Coronary artery (tissue), 2 donors: ENCODE data around the gene KCMF1.

Experiments
- DNase-seq: peaks from one replicate; pipeline ENCODE4 v3.0.0-alpha.2; 2017; ENCODE audit warnings: low spot score
- H3K27ac ChIP-seq, 2 donors: fragments of 200-600 bp; sonication (generic); one replicate each; pipeline ENCODE4 v1.5.1; 2016 to 2019
- H3K4me3 ChIP-seq: fragments of 200-600 bp; sonication (generic); 2 replicates; pipeline ENCODE4 v1.5.1; 2016; ENCODE audit warnings: mild to moderate bottlenecking, moderate library complexity
- TF ChIP-seq, protein P1 (sequence below): fragments of 200-600 bp; sonication (generic); IDR thresholded peaks from one replicate; pipeline ENCODE4 v1.5.1; 2019; ENCODE audit warnings: antibody characterized with exemption

Gene KCMF1

DNA sequence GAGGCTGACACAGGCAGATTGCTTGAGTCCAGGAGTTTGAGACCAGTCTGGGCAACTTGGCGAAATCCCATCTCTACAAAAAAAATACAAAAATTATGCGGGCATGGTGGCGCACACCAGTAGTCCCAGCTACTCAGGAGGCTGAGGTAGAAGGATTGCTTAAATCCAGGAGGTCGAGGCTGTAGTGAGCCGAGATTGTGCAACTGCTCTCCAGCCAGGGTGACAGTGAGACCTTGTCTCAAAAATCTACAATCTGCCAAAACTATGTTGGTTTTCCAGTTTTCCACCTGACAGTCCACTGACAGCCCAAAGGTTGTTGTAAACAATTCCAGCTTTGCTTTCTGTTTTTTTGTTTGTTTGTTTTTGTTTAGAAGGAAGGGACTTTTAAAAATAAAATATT, 51.3 kb downstream of the KCMF1 start:
- TF ChIP-seq, protein P1, sequence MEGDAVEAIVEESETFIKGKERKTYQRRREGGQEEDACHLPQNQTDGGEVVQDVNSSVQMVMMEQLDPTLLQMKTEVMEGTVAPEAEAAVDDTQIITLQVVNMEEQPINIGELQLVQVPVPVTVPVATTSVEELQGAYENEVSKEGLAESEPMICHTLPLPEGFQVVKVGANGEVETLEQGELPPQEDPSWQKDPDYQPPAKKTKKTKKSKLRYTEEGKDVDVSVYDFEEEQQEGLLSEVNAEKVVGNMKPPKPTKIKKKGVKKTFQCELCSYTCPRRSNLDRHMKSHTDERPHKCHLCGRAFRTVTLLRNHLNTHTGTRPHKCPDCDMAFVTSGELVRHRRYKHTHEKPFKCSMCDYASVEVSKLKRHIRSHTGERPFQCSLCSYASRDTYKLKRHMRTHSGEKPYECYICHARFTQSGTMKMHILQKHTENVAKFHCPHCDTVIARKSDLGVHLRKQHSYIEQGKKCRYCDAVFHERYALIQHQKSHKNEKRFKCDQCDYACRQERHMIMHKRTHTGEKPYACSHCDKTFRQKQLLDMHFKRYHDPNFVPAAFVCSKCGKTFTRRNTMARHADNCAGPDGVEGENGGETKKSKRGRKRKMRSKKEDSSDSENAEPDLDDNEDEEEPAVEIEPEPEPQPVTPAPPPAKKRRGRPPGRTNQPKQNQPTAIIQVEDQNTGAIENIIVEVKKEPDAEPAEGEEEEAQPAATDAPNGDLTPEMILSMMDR, result no peak
- no peak overlapping the region for H3K27ac ChIP-seq
- no peak overlapping the region for H3K4me3 ChIP-seq
- no peak for DNase-seq

DNA sequence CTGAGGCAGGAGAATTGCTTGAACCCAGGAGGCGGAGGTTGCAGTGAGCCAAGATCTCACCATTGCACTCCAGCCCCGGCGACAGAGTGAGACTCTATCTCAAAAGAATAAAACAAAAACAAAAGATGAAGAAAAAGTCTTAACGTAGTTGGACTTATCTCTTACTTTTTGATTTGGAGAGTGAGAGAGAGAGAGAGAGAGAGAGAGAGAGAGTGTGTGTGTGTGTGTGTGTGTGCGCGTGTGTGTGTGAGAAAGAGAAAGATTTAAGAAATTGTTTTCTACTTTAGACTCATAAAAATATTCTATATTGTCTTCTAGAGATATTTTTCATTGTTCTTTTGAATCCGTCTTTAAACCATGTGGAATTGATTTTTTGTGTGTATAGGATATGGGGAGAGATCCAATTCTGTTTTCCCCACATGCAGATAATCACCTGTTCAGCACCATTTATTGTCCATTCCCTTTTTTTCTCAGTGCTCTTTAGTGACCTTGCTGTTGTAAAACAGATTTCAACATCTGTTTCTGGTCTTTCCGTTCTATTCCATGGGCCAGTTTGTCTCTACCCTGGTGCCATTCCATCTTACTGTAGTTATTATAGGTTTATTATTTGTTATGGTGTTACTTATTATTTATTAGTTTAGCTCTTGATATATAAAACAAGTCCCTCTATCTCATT, 53.5 kb downstream of the KCMF1 start:
- TF ChIP-seq, protein P1, result no peak
- no peak overlapping the region for H3K27ac ChIP-seq
- no peak for DNase-seq

DNA sequence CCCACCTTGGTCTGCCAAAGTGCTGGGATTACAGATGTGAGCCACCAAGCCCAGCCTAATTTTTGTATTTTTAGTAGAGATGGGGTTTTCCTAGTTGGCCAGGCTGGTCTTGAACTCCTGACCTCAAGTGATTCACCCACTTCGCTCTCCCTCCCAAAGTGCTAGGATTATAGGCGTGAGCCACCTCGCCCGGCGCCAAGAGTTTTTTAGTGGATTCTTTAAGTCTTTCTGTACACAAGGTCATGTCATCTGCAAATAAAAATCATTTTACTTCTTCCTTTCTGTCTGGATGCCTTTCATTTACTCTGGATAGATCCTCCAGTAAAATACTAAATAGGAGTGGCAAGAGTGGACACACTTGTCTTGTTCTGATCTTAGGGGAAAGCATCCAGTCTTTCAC, 61.7 kb downstream of the KCMF1 start:
- H3K27ac ChIP-seq, result no peak overlapping the region
- TF ChIP-seq, protein P1, result no peak
- no peak overlapping the region for H3K4me3 ChIP-seq
- no peak for DNase-seq

More for the DNA sequence above, 53.5 kb downstream of the KCMF1 start:
- H3K4me3 ChIP-seq, result no peak overlapping the region

DNA sequence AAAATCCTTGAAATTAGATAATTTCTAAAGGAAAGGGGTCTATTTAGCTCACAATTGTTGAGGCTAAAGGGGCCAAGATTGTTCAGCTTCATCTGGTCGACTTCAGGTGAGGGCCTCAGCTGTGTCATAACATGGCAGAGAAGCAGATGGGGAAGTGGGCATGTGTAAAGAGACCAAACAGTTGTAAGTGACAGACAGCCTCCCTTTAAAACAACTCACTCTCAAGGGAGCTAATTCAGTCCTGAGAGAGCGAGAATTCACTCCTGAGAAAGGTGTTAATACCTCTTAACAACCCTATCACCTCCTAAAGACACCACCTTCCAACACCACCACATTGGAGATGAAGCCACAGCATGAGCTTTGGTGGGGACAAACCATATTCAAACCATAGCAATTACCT, 62.4 kb downstream of the KCMF1 start:
- TF ChIP-seq, protein P1, result no peak

DNA sequence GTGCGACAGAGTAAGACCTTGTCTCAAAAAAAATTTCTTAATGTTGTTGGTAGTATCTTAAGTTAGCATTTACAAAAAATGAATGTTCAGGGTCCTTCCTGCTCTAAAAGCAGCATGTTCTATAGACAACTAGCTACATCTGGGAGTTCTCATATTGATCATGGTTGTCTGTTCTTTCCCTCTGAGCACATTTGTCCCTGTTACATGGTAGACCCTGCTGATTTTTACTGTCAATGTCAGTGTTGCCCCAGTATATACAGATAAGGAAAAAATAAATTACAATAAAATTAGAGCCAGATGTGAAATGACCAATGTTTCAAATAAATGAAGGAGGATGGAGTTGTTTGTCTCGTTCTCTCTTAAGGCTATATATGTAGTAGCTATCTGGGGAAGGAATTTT, 63.2 kb downstream of the KCMF1 start:
- H3K27ac ChIP-seq, result no peak overlapping the region
- no peak overlapping the region for H3K4me3 ChIP-seq
- TF ChIP-seq, protein P1, result no peak
- DNase-seq, result no peak

More for the DNA sequence above, 62.4 kb downstream of the KCMF1 start:
- Histone ChIP-seq H3K4me3 (no peak overlapping the region), H3K27ac (no peak overlapping the region)
- no peak for DNase-seq

DNA sequence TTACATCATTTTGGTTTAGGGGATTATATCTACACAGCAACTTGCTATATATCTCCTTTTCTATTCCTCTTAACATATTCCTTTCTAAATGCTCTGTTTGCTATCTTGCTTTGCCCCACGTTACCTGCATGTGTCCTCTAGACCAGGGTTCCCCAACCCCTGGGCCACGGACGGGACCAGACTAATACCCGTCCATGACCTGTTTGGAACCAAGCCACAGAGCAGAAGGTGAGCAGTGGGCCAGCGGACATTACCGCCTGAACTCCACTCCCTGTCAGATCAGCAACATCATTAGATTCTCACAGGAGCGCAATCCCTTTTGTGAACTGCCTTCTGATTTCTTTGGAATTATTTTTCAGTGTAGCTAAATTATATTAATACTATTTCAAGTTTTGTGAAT, 66.7 kb downstream of the KCMF1 start:
- no peak overlapping the region for H3K27ac ChIP-seq
- TF ChIP-seq, protein P1, result no peak
- H3K4me3 ChIP-seq, result no peak overlapping the region
- DNase-seq, result no peak

DNA sequence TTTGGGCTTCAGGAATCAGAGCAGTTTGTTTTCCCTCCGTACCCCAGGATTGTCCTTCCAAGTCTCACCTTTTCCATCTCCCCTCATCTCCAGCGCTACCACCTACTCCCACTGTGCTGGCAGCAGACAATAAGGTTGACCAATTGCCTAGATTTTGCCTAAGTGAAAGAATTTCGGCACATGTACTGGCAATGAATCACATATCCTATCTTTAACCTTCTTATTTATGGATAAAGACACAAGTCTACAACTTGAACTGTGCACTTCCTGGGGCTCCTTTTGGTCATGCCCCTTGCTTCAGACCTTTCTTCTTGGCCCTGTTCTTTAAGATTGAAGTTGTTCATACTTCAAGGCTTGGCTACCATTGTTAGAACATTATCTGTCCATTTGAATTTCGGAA, 71.4 kb downstream of the KCMF1 start:
- TF ChIP-seq, protein P1, result no peak
- no peak overlapping the region for H3K27ac ChIP-seq
- DNase-seq, result no peak
- no peak overlapping the region for H3K4me3 ChIP-seq
